Skeletal muscle cell (primary cell): ENCODE measurements around the gene MMEL1.
A peak's percentile ranks its signal among the peaks of the same experiment; 100 is the strongest.
"Not testable (repeated sequence)": the region's sequence is repeated elsewhere in the genome, so short reads cannot be mapped to it uniquely, and the experiment has no call there.

Experiments
- DNase-seq: peaks from one replicate; pipeline ENCODE4 v3.0.0-alpha.2; 2010; ENCODE audit warnings: low read depth
- H3K4me3 ChIP-seq: 2 replicates; pipeline ENCODE4 v1.5.1; 2011; ENCODE audit warnings: low read depth, mild to moderate bottlenecking, control low read depth, low read length, moderate library complexity

Gene MMEL1

GRCh38 chr1:2584686-2585317, 48.0 kb downstream of the MMEL1 start:
- peak overlapping the region; percentile 77 for H3K4me3 ChIP-seq
- DNase-seq, result no peak

DNA sequence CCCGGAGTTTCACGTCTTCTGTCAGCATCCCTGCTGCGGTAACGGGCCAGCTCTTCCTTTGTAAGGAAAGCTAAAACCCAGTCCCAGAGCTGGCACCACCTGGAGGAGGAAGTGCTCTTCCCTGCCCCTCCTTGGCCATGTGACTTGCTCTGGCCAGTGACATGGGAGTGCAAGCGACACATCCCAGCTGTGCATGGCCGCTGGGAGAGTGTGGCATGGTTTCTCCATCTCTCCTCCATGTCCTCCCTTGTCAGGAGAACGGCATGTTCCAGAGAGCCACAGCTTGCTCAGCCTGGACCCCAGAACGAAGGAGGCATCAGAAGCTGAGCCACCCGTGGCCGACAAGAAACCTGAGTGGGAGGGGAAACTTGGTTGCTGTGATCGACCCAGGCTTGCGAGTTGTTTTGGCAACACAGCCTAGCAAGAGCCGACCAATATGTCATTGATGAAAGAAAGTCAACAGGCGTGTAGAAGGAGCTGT, 48.9 kb downstream of the MMEL1 start:
- no peak overlapping the region for H3K4me3 ChIP-seq
- DNase-seq, result no peak

GRCh38 chr1:2583331-2583791, 49.5 kb downstream of the MMEL1 start:
- no peak for DNase-seq
- no peak overlapping the region for H3K4me3 ChIP-seq

DNA sequence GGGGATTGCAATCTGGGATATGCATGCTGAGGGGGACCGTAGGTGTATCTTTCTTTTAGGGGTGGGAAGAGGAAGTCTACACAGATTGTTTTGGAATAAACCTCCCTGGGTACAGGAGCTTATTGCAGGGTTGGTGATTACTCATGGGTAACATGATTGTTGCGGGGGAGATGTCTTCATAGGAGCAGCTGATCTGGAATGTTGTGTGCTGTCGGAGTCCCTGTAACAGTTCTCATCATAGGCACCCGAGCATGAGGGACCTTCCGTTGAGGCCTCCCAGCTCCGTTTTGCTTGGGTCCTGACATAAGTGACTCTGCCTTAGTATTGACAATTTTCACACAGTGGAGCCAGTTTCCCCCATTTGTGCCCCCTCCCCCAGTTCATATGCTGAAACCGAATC, 50.4 kb downstream of the MMEL1 start:
- DNase-seq, result no peak
- no peak overlapping the region for H3K4me3 ChIP-seq

DNA sequence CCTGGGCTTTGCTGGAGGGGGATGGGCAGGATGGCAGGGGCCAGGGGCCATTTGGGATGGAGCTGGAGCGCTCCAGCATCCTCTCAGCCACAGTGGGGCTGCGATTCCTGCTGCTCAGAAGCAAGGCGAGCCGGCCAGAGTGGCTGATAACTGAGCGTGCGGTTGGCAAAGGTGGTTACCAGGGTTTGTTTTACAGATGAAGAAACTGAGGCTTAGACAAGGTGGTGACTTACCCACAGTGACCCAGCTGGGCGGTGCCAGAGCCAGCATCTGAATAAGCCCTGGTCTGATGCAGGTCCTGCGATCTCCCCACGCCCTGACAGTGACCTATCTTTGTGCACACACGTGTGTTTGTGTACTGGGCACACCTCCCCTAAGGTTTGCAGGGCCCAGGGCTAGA, 52.1 kb downstream of the MMEL1 start:
- no peak for DNase-seq
- H3K4me3 ChIP-seq, result no peak overlapping the region

- DNase-seq, result no peak
- H3K4me3 ChIP-seq, result no peak overlapping the region
Observed at GRCh38 chr1:2578758-2579118, 54.1 kb downstream of the MMEL1 start.

- not testable (repeated sequence) for DNase-seq, H3K4me3 ChIP-seq
Observed at GRCh38 chr1:2577565-2578075, 55.2 kb downstream of the MMEL1 start.

DNA sequence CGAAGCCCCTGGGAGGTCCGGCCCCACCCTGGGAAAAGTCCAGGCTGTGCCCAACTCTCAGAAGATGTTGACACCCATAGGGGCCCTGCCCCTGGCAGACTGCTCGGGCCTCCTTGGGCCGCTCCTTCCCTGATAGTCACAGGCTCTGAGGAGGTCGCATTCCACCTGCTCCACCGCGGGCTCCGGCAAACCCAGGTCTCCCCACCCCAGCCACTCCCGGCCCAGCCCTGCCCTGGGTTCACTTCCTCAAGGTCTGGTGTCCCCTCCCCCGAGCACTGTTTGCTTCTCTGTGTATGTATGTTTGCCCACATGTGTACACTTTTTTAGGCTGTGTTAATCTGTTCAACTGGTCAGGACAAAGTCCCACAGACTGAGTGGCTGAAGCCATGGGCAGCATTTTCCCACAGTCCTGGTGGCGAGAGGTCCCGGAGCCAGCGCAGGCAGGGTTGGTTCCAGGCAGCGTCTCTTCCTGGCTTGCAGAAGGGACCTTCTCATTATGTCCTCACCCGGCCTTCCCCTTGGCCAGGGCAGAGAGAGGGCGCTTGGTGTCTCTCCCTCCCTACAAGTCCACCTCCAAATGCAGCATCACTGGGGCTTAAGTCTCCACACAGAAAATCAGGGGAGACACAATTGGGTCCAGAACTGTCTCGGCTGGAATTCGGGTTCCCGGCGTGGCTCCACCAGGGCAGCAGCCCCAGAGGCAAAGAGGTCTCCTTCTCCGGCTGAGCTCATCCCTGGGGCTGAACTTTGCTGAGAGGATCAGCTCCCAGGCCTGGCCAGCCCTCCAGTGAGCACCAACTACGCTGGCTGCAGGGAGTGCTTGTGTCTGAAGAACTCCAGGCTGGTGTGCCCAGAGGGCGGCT, 56.8 kb downstream of the MMEL1 start:
- no peak overlapping the region for H3K4me3 ChIP-seq
- DNase-seq, result no peak

GRCh38 chr1:2574350-2574749, 58.5 kb downstream of the MMEL1 start:
- no peak for DNase-seq
- no peak overlapping the region for H3K4me3 ChIP-seq

GRCh38 chr1:2573250-2573920, 59.4 kb downstream of the MMEL1 start:
- no peak overlapping the region for H3K4me3 ChIP-seq
- no peak for DNase-seq

DNA sequence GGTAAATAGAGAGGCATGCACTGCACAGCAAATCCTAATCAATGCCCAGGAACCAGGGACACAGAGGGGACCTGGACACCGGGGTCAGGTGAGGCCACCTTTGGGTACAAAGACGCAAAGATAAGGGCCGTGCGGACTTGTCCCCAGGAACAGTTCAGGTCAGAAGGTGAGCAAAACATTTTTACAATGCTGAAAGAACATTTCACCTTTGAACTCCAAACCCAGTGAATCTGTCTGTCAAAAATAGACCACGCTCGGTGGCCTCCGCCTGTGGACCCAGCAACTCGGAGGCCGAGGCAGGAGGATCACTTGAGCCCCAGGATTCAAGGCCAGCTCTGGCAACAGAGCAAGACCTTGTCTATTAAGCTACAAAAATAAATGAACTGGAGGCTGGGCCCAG, 61.5 kb downstream of the MMEL1 start:
- no peak overlapping the region for H3K4me3 ChIP-seq
- DNase-seq, result no peak

DNA sequence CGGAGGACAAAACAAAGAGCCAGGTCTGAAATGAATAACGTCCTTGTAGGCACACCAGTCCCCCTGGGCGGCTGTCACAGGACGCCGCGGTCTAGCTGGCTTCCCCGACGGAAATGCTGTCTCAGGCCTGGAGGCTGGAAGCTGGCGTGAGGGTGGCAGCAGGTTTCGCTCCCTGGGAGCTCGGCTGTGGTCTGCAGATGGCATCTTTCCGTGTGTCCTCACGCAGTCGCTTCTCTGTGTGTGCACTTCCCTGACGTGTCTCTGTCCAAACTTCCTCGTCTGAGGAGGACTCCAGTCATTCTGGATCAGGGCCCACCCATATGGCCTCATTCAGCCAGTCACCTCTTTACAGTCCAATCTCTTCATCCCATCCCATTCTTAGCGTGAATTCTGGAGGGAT, 62.5 kb downstream of the MMEL1 start:
- DNase-seq, result no peak

DNA sequence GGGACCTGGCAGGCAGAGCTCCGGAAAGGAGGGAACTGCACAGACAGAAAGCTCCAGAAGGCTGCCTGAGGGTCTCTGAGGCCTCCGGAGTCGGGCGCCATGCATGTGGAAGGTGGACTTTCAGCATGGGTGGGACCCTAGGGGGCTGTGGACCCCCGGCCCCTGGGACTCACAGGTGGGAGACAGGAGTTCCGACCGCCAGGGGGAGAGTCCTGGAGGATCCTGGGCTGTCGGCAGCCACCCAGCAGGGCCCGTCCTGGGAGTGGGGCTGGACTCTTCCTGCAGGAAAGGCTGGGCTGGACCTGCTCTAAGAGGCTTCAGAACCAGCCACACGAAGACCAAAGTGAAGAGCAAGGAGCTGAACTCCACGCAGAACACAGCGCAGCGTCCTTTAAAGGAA, 63.1 kb downstream of the MMEL1 start:
- not testable (repeated sequence) for DNase-seq, H3K4me3 ChIP-seq

More for the DNA sequence above, 62.5 kb downstream of the MMEL1 start:
- no peak overlapping the region for H3K4me3 ChIP-seq

DNA sequence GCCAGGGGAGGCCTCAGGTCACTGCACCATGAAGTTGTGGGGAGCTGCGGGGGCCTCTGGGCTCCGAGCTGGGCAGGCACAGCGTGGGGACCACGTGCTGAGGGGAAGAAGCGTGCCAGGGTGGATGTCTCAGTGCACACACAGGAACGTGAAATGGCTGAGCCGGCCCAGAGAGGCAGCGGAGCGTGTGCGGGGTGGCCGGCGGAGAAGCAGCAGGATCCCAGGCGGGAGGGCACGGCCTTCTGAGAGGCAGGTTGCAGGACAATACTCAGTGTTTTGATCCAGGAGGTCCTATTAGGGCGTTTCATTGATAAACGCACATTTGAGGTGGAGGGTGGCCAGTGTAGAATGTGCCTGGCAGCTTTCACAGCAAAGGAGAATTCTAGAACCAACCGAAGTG, 63.8 kb downstream of the MMEL1 start:
- no peak overlapping the region for H3K4me3 ChIP-seq
- no peak for DNase-seq

GRCh38 chr1:2568187-2568816, 64.5 kb downstream of the MMEL1 start:
- not testable (repeated sequence) for H3K4me3 ChIP-seq, DNase-seq

DNA sequence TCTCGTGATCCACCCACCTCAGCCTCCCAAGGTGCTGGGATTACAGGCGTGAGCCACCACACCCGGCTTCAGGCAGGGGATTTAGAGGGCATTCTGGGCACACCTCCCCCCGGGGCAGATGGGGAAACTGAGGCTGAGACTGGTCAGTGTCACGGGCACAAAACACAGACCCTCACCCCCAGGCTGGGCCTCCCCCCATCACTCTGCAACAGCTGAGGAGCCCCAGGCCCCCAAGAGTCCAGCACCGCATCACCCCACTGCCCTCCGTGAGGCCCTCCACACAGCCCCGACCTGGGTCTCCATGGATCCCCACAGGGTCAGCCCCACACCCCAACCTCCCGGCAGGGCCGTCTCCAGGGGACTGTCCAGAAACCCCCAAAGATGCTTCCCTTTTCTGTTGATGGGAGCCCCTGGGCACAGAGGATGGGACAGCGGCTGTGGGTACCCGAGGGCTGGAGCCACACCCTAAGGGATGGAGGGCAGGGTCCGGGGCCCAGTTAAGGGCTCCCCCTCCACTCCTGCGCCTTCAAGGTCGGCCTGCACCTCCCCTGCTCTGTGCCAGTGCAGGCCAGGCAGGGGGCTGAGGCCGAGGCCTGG, 65.6 kb downstream of the MMEL1 start:
- DNase-seq, result no peak
- H3K4me3 ChIP-seq, result no peak overlapping the region

DNA sequence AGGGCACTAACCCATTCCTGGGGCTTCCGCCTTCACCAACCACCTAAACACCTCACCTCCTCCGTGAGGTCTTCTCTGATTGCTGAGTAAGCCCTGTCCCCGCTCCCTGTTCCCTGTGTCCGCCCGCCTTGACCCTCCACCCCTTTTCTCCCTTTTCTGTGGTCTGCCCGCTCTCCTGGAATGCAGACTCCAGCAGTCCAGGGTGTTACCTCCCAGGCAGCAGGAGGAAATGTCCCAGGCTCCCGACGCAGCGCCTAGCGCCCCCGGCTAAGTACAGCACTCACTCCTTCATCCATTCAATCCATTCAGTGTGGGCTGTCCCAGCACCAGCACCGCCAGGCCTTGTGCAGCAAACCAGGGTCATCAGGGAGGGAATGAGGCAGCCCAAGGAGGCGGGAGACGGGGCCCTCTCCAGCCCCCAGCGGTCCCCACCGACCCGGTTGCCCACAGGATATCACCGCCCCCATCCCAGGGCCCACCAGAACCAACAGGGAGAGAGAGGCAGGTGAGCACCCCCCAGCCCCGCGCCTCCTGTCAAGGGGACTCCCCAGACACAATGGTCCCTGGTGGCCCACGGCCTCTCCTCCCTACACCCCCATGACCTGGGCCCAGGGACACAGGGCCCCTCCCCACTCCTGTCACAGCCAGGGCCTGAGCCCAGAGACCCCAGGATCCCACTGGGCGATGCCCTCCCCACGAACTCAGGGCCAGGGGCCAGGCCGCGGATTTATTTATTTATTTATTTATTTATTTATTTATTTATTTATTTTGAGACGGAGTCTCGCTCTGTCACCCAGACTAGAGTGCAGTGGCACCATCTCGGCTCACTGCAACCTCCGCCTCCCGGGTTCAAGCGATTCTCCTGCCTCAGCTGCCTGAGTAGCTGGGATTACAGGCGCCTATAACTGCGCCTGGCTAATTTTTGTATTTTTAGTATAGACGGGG, 66.4 kb downstream of the MMEL1 start:
- no peak for DNase-seq
- H3K4me3 ChIP-seq, result no peak overlapping the region

GRCh38 chr1:2564815-2565374, 67.9 kb downstream of the MMEL1 start:
- DNase-seq, result no peak
- no peak overlapping the region for H3K4me3 ChIP-seq
